H1 (cell line): ENCODE measurements around the gene GPX4. TPM values are rescaled to one million over a fixed set of nuclear protein-coding genes. Genes with fewer than 3 reads are reported as not detected.

Source experiments
- CHD7 ChIP-seq: fragments of 300-600 bp; sonication (generic); IDR thresholded peaks from 2 replicates; pipeline ENCODE4 v1.7.1; 2012; ENCODE audit warnings: low read length, moderate library complexity, mild to moderate bottlenecking, inconsistent platforms; ENCODE audit not compliant: insufficient replicate concordance
- CREB1 ChIP-seq: IDR thresholded peaks from 2 replicates; pipeline ENCODE4 v1.6.1; 2012; ENCODE audit warnings: inconsistent platforms
- EGR1 ChIP-seq: IDR thresholded peaks from 2 replicates; pipeline ENCODE4 v1.6.1; 2011; ENCODE audit warnings: low read depth, low read length, borderline replicate concordance
- KDM5A ChIP-seq: fragments of 200-600 bp; IDR thresholded peaks from 2 replicates; pipeline ENCODE4 v1.7.1; 2012; ENCODE audit warnings: mild to moderate bottlenecking, low read length, inconsistent platforms, mixed read lengths
- RNF2 ChIP-seq: fragments of 200-900, 300-1000 bp; sonication (generic); IDR thresholded peaks from 2 replicates; pipeline ENCODE4 v1.7.1; 2016; ENCODE audit warnings: borderline replicate concordance, low read depth, mild to moderate bottlenecking, antibody characterized with exemption, low read length; ENCODE audit not compliant: poor library complexity, severe bottlenecking; ENCODE audit errors: missing control alignments
- SRF ChIP-seq: IDR thresholded peaks from 2 replicates; pipeline ENCODE4 v1.6.1; 2011; ENCODE audit warnings: mild to moderate bottlenecking, low read depth, low read length, moderate library complexity
- SUZ12 ChIP-seq: fragments of 200-600 bp; sonication (generic); IDR thresholded peaks from 2 replicates; pipeline ENCODE4 v1.6.1; 2012; ENCODE audit warnings: mild to moderate bottlenecking, inconsistent platforms, low read length, moderate library complexity, mixed read lengths
- TEAD4 ChIP-seq: IDR thresholded peaks from 2 replicates; pipeline ENCODE4 v1.6.1; 2012; ENCODE audit warnings: low read depth, low read length, inconsistent platforms, mixed read lengths
- polyA plus RNA-seq, 7 experiments: library from polyadenylated mRNA; depleted of rRNA in 3 of 7; stranded (reverse) in 5 of 7; unstranded in 2 of 7; fragments of >200 nt in 5 of 7; fragments of 200-250 nt in 2 of 7; gene quantifications; 1 replicate in 5 of 7; 2 replicates in 1 of 7; 4 replicates in 1 of 7; pipeline versions ENCODE4 v1.2.1 to v1.2.3, GENCODE V29; 2011 to 2013; ENCODE audit warnings: missing spikeins in 2 of 7, mixed read lengths in 2 of 7
- total RNA-seq: library from RNA; stranded (reverse); fragmentation: NEBNext Ultra II Directional; extraction: Animal tissue kit (Norgen Biotek cat#: 25700); gene quantifications from 2 replicates; pipeline ENCODE4 v1.2.1, GENCODE V29; 2021

GPX4 gene
- total and polyA plus RNA-seq, 2 of the 8 experiments (the other 6 are each of a cell fraction or from before 2014, with no cell fraction given): 342 to 693 TPM

GRCh38 chr19:1123885-1124677 lies 20.3 kb downstream of the GPX4 start (continued):
- TF ChIP-seq TEAD4 (no peak), EGR1 (no peak), SRF (no peak), RNF2 (no peak), KDM5A (no peak), CREB1 (no peak), CHD7 (no peak), SUZ12 (no peak)
